ENCODE measurements around the gene ZMYND10.

ZMYND10 gene

DNA sequence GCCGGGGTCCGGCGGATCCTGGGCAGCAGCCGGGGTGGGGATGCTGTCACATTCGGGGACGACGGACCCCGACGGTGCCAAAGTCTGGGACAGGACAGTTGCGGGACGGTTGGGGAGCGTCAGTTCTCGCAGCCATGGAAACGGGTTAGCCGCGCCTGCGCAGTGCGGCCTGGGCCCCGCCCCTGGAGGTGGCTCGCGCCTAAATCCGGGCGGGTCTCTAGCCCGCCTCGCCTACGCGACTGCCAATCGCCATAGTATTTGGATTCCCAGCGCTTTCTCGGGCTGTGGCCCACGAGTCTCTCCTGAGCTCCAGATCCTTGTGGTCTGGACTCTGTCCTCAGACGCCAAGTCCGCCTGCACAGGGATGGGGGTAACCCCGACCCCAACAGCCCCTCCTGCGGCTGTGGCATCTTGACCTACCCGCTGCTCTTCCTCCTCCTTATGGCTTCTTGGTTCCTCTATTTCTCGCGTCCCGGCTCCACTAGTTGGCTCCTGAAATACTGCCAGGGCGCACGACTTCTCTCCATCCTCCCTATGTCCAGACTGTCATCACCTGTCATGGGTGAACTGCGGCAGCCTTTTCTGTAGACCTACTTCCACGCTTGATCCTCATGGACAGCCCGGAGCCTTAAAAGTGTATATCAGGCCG lies at the start of gene ZMYND10:
ZMYND10 (minus strand) TSS at position 147 of the 649 bp plus-strand sequence. CDS start 153 bp downstream, outside the sequence.
- no peak for DNase-seq

DNA sequence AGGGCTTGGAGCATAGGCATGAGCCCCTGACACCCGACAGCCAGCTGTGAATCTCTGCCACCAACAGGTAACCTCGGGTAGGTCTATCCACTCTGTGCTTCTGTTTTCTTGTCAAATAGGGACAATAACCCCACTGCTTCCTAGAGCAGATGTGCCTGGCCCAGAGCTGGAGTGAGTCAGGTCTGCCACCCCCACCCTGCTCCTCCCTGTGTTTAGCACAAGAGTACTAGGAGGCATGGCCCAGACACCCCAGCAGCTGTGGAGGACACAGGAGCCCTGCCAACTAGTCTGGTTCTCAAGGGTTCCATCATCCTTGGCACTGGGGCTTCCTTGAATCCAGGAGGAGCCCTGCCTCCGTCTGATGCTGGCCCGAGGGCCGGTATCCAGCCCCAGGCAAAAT lies 47.5 kb upstream of the ZMYND10 start:
- no peak for DNase-seq

DNA sequence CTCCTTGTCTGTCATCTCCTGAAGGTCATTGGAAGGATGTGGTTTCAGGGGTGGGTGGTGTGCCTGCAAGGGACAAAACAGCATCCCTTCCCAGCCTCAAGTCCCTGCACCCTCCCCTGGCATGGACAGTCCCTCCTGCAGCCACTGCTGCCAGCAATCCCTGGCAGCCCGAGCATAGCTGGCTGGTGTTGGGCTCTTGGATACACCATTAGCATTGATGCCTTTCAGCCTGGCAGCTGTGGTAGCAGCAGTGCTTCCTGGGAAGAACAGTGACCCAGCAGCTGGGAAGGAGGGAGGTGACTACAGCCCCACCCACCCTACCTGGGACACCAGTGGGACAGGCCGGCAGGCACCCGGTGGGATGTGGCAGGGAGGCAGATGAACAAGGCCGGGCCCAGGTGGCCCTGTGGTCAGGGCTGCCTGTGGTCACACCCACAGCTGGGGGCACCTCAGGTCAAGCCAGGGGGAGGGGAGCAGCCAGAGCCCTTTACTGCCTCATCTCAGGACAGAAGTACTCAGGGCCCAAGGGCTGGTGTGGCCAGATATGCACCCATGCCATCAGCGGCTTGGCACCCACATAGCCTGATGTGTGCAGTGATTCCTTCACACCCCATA lies 46.7 kb upstream of the ZMYND10 start:
- DNase-seq: no peak

DNA sequence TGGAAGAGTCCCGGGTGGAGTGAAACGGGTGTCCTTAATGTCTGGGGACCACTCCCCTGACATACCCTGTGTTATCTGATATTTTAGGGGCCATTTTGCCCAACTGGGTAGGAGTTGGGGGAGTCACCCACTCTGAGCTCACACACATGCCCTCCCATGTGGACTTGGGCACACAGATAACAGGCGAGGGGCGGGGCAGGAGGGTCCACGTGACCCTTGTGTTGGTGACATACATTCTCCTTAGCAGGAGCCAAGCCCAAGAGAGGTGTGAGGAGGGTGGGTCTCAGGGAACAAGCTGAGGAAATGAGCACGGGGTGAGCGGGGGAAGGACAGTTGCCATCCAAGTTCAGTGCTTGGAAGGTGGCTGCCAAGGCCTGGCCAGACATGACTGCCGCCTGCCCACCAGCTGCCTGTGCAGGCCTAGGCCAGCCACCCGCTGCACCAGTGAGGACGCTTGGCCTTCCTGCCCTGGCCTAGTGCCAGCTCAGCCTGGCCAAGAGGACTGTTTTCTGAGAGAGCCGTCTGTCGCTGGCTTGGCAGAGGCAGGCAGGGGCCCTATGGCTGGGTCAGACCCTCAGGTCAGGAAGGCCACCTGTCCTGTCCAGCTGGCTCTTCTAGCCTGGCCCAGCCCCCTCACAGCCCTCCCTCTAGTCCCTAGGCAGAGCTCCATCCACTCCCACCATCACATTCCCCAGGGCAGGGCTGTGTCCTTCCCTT lies 45.1 kb upstream of the ZMYND10 start:
- DNase-seq: peak; percentile 69

DNA sequence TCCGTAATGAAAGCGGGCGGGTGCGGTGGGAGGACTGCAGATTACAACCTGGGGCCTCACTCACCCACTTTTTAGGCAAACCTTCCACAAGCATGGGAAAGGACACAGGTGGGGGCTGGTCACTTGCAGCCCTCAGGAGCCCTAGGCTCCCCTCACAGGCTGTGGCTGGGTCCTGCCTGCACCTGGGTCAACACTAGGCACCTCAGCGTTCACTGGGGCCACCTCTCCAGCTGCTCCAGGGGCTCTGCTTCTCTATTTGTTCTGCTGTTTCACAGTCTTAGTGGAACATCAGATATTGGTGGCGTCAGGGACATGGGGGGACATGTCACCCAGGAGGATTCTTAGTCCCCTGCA lies 43.9 kb upstream of the ZMYND10 start:
- DNase-seq: no peak

DNA sequence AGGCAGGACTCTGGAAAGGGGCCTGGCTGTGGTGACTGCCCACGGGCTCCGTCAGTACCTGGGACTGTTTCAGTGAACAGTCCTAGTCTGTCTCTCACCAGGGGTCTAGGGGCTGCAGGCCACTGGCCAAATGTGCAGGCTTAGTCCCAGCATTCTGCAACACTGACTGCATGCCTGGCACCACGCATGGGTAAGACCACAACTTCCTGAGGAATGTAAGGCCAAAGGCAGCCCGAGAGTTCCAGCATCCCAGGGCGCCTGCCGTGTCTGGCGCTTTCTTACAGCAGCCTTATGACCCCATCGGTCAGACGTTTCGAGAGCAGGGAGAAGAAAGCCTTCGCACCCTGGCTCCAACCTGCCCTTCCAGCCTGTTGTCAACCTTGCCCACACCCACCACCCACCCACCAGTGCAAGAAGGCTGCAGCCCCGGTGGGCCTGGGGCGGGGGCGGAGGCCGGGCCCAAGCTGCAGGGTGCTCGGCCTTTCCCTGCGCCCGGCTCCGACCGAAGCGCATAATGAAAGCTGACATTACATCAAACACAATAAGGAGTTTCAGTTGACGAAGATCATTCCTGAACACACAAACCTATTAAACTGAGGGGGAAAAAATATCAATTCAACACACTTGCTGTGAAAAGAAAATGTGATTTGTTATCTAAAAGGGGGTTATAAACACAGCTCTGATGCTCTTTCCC lies 43.3 kb upstream of the ZMYND10 start:
- no peak for DNase-seq

DNA sequence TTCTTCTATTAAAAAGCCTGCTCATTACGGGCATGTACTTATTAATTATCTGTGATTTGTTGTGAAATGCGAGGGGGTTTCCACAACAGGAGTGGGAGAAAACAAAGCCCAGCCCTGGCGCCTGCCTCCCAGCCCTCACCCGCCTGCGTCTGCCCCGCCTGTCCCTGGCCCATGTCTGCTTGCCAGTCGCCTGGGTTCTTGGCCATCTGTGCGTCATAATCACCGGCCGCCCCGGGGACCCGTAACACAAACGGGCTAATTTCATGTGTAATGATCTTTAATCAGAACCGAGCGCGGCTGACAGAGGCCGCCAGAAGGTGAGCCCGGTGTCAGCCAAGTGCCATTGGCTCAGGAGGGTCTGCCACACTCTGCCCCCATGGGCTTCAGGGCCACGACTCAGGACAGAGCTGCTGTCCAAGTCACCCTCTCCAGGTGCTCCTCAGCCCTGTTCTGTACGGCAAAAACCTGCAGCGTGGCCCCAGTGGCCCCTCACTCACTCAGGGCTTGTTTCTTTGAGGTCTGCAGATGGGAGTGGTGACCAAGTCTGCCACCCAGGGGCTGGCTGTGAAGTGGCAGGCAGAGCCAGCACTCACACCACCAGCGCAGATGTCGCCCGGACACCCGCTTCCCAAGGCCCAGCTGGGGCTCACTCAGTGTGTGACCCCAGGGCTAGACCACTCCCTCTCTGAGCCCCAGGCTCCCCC lies 42.6 kb upstream of the ZMYND10 start:
- DNase-seq: peak; percentile 23

DNA sequence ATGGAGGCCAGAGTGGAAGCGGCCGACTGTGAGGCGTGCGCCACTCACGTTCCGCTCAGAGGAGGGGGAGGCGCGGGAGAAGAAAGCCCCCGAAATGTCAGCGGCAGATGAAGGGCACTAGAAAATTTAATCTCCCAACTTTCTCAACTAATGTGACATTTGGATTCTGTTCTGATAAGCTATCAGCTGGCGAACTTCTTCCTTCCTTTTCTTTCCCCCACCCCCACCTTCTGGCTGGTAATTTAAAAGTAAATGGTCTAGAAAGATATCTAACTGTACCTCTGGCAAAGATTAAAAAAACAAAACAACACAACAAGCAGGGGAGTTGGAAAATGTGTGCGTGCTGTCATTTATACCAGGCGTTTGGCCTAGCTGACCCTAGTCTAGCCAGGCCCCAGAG lies 40.2 kb upstream of the ZMYND10 start:
- no peak for DNase-seq

DNA sequence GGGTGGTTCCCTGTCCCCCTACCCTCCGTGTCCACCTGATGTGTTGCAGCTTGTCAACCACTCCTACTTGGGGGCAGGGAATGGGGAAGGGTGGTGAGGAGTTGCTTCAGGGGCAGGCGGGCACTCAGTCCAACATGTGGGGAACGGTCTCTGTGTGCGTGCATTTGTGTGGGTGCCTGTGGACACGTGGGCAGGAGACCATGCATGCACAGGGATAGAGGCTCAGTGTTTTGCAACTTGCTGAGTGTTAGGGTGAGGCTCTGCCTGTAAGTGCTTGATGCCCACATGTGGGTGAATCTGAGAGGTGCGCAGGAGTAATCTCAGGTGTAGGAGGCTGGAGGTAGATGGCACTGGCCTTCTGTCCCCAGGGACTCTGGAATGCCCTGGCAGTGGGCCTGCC lies 38.2 kb upstream of the ZMYND10 start:
- no peak for DNase-seq

DNA sequence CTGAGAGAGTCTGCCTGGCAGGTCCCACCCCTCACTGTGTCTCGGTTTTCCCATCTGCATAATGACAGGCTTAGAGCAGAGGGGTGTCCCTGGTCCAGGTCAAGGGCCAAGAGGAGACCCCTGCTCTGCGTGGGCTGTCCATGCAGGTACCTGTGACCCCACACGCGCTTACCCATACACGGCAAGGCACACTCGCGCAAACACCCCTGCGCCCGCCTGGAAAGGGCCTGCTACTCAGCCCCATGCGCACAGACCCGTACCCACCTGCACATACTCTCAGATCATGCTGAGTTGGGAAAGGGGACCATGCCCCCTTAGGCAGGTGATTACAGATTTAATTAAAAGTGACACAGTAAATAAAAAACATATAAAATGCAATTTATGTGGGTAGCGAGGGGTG lies 37.2 kb upstream of the ZMYND10 start:
- no peak for DNase-seq

DNA sequence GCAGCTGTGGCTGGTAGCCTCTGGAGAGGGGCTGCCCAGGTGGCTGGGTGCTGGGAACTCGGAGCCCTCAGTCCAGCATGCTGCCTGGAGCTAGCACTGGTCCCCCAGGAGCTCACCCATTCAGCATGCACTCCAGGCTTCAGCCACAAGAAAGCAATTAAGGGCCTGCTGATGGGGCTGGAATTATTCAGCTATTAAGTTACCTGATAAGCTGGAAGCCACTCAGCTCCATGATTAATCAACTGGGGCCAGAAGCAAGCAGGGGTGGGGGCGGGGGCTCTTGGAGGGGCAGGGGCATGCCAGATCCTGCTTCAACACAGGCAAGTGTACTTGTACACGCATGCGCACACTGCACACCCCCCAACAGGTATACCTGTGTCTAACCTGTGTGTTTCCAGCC lies 35.9 kb upstream of the ZMYND10 start:
- peak; percentile 39 for DNase-seq

DNA sequence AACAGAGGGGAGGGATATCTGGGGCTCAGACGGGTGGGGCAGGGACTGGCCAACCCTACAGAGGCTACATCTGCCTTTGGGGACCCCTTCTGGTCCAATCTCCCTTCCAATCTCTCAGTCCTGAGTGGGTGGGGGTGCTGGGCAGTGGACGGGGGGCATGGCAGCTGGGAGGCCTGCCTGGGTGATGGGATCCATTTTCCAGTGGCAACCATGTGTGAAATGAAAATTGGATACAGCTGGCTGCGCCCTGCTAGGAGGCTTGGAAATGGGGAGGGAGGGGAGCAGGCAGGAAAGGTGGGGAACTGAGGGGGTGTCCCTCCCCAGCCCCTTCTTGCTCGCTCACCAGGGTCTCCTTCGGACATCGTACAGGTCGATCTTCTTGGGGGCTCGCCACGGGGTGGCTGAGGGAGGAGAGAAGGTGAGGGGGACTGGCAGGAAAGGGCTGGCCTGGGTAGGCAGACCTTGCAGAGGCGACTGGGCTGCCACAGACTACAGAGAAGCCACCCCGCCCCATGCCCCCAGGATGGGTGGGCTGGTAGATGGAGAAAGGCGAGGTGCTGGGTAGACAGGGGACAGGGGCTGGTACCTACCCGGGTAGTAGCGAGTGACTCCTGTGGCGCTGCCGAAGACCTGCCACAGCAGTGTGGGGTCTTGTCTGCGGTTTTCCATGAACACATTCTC lies 35.0 kb upstream of the ZMYND10 start:
- DNase-seq: no peak

DNA sequence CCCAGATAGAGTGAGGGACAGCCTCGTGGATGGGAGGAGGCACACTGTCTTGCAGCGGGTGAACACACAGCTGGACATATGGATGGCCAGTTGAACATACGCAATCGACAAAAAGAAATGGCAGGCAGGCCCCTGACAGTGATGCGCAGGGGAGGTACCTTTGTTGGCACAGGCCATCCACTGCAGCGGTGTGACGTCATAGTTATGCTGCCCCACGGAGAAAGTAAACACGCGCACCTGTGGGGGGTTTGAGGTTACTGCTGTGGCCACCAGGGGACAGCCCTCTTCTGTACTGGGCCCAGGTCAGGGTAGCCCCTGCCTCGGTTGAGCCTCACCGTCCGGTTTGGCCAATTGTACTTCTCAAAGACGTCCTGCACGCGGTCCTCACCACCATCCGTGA lies 33.2 kb upstream of the ZMYND10 start:
- DNase-seq: no peak

DNA sequence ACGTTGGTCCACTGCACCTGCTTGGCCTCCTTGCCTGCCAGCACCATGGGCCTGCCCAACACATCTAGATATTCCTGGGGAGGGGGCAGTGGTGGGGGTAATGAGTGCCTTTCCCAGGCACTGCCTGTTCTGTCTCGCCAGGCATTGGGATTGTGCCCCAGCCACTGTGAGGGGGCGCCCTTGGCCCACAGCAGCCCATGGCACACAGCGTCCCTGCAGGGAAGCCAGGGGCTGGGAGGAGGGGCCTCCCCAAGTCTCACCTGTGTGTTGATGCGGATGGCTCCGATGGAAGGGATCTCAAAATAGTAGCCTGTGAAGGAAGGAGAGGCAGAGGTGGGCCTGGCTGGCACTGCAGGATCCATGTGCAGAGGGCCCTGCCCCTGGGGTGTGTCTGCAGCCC lies 32.5 kb upstream of the ZMYND10 start:
- no peak for DNase-seq

DNA sequence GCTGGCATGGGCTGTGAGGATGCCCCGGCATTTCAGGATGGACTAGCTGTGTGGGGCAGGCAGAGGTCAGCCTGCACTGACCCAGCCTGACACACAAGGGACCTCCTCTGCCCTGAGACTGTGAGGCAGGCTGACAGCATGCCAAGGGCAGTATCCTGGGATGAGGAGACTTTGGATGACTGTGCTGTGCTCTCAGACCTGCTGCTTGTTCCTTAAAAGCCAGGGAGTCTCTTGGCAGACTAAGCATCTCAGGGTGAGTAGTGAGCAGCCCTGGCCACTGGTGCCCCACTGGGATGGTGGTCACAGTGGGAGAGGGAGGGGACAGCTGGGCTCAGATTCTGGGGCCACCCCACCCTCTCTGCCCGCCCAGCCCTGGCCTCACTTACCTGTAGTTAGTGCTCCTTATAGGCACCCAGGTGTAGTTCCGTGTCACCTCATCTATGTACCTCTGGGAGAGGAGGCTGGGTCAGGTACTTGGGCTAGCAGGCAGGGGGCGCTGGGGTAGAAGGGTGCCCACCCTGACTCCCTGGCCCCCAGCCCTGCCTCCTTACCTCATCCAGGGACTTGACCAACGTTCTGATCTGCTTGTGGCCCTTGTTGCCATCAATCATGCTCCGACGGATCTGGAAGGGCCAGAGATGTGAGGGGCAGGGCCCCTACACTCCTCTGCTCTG lies 29.9 kb upstream of the ZMYND10 start:
- DNase-seq: no peak

DNA sequence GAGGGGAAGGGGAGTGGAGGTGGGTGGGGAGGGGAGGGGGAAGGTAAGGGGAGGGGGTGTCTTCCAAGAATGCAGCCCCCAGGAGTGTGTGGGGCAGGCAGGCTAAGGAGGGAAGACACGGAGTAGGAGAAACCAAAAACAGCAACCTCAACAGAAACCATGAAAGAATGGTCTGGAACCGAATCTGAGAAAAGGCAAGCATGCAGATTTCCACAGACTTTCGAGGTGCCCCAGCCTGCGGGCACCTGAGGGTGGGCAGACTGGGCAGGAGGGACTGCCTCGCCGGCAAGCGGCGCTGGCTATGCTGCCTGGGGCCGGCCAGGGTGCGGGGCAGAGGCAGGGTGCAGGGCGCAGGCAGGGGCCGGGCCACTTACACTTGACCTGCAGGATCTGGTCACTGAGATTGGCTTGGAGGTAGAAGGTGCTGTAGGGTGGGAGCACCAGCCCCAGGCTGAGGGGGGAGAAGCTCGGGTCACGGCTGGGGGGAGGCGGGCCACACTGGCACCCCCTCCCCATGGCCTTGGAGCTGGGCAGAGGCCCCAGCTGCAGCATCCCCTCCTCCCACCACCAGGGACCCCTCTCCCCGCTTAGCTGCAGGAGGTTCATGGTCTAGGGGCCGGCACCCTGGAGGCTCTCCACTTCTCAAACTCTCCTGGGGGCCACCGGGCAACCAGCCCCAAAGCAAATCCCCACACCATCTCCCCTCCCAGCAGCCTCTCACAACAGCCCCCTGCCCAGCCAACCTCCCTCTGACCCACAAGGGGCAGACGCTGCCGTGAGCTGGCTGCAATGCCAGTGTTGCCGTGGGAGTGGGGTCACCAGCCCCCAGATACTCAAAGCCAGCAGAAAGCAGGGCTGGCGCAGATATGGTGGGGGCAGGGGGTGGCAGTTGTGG lies 29.1 kb upstream of the ZMYND10 start:
- DNase-seq: no peak

DNA sequence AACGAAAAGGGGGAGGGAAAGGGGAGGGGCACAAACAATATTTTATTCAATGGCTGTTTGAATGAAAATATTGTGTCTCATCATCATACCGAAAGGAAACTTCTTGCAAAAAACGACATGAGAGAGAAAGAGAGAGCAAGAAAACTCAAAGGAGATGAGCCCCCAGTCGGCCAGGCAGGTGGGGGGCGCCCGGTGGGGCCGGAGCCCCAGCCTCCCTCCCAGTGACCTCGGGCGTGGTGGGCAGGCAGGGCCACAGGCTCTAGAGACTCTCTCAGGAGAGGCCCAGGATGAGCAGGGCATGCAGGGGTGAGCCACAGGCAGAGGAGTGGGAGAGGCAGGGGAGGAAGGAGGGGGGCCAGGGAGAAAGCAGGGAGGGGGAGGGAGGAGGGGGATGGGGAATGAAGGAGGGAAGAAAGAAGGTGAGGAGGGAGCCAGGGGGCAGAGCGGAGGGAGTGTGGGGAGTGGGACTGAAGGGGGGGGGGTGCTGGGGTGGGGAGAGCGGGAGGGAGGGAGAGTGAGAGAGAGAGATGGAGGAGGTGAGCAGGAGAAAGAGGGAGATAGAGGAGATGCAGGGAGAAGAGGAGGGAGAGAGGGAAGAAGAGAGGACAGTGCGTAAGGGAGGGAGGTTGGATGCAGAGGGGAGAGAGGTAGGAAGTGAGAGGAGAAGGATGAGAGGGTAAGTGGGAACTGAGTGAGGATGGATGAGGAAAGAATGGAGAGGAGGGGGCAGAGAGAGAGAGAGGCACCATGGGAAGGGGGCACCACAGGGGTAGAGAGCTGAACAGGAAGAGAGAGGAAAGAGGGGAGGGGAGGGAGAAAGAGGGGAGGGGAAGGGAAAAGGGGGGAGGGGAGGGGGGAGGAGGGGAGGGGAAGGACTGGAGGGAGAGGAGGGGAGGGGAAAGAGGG lies 27.9 kb upstream of the ZMYND10 start:
- no peak for DNase-seq

DNA sequence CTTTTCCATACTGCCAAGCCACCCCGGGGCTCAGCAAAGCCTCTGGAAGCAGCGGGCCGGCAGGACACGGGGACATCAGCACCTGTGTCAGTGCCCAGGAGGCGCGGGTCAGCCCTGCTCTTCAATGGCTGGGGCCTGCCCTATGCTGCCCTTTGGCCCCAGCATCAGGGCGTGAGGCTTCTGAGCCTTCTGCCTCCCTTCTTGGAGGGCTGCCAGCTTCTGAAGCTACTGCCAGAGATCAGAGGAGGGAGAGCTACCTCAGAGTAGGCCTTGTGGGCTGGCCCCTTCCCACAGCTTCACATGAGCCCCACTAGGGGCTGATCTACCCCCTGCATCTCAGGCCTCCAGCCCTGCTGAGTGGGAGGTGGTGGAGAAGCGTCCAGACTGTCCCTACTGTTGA lies 26.8 kb upstream of the ZMYND10 start:
- peak; percentile 18 for DNase-seq

DNA sequence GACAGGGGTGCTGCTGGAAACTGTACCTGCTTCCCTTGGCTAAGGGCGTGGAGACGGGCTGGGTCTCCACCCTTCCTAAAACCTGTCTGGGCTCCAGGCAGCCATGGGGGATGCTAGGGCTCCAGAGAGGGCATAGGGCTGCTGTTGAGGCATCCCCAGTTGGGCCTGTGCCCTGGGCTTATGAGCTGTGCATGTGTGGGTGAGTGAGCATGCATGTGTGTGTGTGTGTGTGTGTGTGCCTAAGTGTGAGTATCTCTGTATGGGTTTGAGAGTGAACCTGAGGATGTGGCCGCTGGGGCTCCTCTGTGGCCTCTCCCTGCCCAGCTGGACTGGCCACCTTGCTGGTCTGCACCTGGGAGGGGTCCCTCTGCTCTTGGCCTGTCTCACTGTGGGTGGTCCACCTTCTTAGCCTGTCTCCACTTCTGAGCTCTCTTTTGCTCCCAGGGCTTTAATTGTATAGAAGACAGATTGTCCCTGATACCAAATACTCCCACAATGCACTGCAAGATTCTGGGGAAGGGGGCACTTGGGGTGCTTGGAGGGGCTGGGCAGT lies 25.7 kb upstream of the ZMYND10 start:
- DNase-seq: no peak

Measured in NCI-H1092 treated with DMSO at 0.1 percent for 48 hours (cell line).